ENCODE measurements around the gene RNF187.

RNF187 gene

GRCh38 chr1:228443395-228443794 lies 43.8 kb upstream of the RNF187 start:
- Histone ChIP-seq H3K9ac (no peak overlapping the region), H3K4me1 (ENCODE audit: low read depth, poor library complexity, severe bottlenecking) (no peaks in the 10 kb centered on the region), H3K27me3 (ENCODE audit: insufficient read depth, low read depth) (no peaks in the 10 kb centered on the region), H3K79me2 (ENCODE audit: insufficient read depth, low read depth) (no peaks in the 10 kb centered on the region), H3K27ac (no peak overlapping the region), H3K36me3 (ENCODE audit: insufficient read depth) (no peaks in the 10 kb centered on the region), H2AFZ (ENCODE audit: low read depth) (no peak overlapping the region), H3K4me3 (IDR thresholded peaks at IDR 0.05; ENCODE audit: insufficient read depth, low read depth, low read length) (no peak overlapping the region), H3K4me2 (no peak overlapping the region), H4K20me1 (ENCODE audit: insufficient read depth) (no peaks in the 10 kb centered on the region)
- TF ChIP-seq CTCF (conservative IDR thresholded peaks at IDR 0.05; ENCODE audit: low read depth, low read length), result no peak

GRCh38 chr1:228445490-228445842 lies 41.7 kb upstream of the RNF187 start:
- no peak overlapping the region for H2AFZ ChIP-seq (ENCODE audit: low read depth)
- no peaks in the 10 kb centered on the region for H3K79me2 ChIP-seq (ENCODE audit: insufficient read depth, low read depth)
- no peak for TF ChIP-seq CTCF (conservative IDR thresholded peaks at IDR 0.05; ENCODE audit: low read depth, low read length)
- no peak overlapping the region for H3K27ac ChIP-seq
- no peaks in the 10 kb centered on the region for H3K27me3 ChIP-seq (ENCODE audit: insufficient read depth, low read depth)
- no peak overlapping the region for H3K4me3 ChIP-seq (IDR thresholded peaks at IDR 0.05; ENCODE audit: insufficient read depth, low read depth, low read length)
- no peaks in the 10 kb centered on the region for H3K4me1 ChIP-seq (ENCODE audit: low read depth, poor library complexity, severe bottlenecking)
- no peaks in the 10 kb centered on the region for H4K20me1 ChIP-seq (ENCODE audit: insufficient read depth)
- H3K9ac ChIP-seq, result no peak overlapping the region
- H3K4me2 ChIP-seq, result no peak overlapping the region
- no peaks in the 10 kb centered on the region for H3K36me3 ChIP-seq (ENCODE audit: insufficient read depth)

DNA sequence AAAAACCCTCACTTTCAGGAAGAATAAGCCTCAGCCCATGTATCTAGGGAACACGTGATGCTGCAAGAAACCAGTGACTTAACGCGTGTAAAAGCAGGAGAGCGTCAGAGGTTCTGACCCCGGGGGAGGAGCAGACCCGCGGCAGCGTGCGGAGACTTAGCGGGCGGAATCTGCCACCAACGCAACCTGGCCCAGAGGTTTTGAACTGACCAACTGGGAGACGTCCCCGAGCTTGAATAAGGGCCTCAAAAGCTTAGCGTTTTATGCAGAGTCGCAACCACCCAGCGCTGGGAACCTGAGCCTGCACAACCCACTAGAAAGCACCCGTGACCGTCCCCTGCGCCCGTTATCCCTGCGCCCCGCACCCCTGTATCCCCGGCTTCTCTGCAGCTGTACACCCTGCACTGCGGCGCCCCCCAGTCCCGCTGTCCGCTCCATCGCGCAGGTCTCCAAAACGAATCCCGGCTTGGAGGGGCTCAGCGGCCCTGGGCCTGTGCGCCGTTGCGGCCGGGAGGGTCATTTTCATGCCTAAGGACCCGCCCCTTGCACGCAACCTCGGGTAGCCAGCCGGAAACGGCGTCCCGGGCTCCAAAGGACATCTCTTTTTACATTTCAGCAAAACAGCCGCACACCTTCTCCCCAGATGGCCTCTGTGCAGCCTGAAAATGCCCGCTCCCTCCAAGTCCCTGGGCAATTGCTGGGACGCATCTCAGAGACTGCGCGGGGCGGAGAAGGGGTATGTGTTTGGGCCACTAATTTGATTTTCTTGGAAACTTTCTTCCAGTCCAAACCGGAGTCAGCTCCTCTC lies 41.1 kb upstream of the RNF187 start:
- H3K79me2 ChIP-seq (ENCODE audit: insufficient read depth, low read depth), result no peaks in the 10 kb centered on the region
- no peak for TF ChIP-seq CTCF (conservative IDR thresholded peaks at IDR 0.05; ENCODE audit: low read depth, low read length)
- H3K4me1 ChIP-seq (ENCODE audit: low read depth, poor library complexity, severe bottlenecking), result no peaks in the 10 kb centered on the region
- H3K9ac ChIP-seq, result no peak overlapping the region
- H3K36me3 ChIP-seq (ENCODE audit: insufficient read depth), result no peaks in the 10 kb centered on the region
- H3K4me3 ChIP-seq (IDR thresholded peaks at IDR 0.05; ENCODE audit: insufficient read depth, low read depth, low read length), result no peak overlapping the region
- no peak overlapping the region for H3K27ac ChIP-seq
- no peaks in the 10 kb centered on the region for H3K27me3 ChIP-seq (ENCODE audit: insufficient read depth, low read depth)
- H2AFZ ChIP-seq (ENCODE audit: low read depth), result no peak overlapping the region
- H4K20me1 ChIP-seq (ENCODE audit: insufficient read depth), result no peaks in the 10 kb centered on the region
- H3K4me2 ChIP-seq, result no peak overlapping the region

GRCh38 chr1:228446852-228447251 lies 40.3 kb upstream of the RNF187 start:
- Histone ChIP-seq H2AFZ (ENCODE audit: low read depth) (no peak overlapping the region), H3K27me3 (ENCODE audit: insufficient read depth, low read depth) (no peaks in the 10 kb centered on the region), H3K4me2 (no peak overlapping the region), H3K36me3 (ENCODE audit: insufficient read depth) (no peaks in the 10 kb centered on the region), H3K9ac (no peak overlapping the region), H3K27ac (no peak overlapping the region), H3K4me3 (IDR thresholded peaks at IDR 0.05; ENCODE audit: insufficient read depth, low read depth, low read length) (no peak overlapping the region), H4K20me1 (ENCODE audit: insufficient read depth) (no peaks in the 10 kb centered on the region), H3K79me2 (ENCODE audit: insufficient read depth, low read depth) (no peaks in the 10 kb centered on the region), H3K4me1 (ENCODE audit: low read depth, poor library complexity, severe bottlenecking) (no peaks in the 10 kb centered on the region)
- TF ChIP-seq CTCF (conservative IDR thresholded peaks at IDR 0.05; ENCODE audit: low read depth, low read length), result no peak

Data from KMS-11 (cell line).